Panc1 (cell line): ENCODE results near the gene THEM5. TPM values are rescaled to one million over a fixed set of nuclear protein-coding genes. Genes with fewer than 3 reads are reported as not detected.

Experiments used
- ATAC-seq: fragments of 200-7000 bp; cut with Tn5 transposase; 2 replicates; pipeline ENCODE4 v1.9.1; 2020; ENCODE audit warnings: mild to moderate bottlenecking, moderate library complexity
- BruUV-seq: library from RNA; stranded (reverse); fragments of 400-500 nt; replicated peaks from 2 replicates; lab custom pipeline; 2021; lab: Mats Ljungman, UMichigan
- CTCF ChIA-PET: fragments of 300-600 bp; sonication (Branson Sonifier 250); formaldehyde crosslinking; loops from one replicate; lab custom pipeline; 2022; ENCODE audit warnings: antibody characterized with exemption; lab: Charles Lee
- POLR2A ChIA-PET: fragments of 300-600 bp; sonication (Branson Sonifier 250); formaldehyde crosslinking; loops from one replicate; lab custom pipeline; 2022; ENCODE audit warnings: antibody characterized with exemption; lab: Charles Lee
- DNase-seq: peaks from one replicate; pipeline ENCODE4 v3.0.0-alpha.2; 2010; ENCODE audit warnings: low read depth, low spot score
- H3K27ac ChIP-seq: 2 replicates; pipeline ENCODE4 v1.5.1; 2011; ENCODE audit warnings: mild to moderate bottlenecking, low read length, inconsistent platforms
- H3K27me3 ChIP-seq: fragments of 200-500 bp; sonication (Bioruptor generic); 2 replicates; pipeline ENCODE4 v1.6.0; 2014; ENCODE audit warnings: low read length, inconsistent platforms; ENCODE audit not compliant: control insufficient read depth, insufficient read depth
- H3K36me3 ChIP-seq: fragments of 200-500 bp; sonication (Bioruptor generic); 2 replicates; pipeline ENCODE4 v1.5.1; 2014; ENCODE audit warnings: inconsistent platforms, mild to moderate bottlenecking, low read length, moderate library complexity; ENCODE audit not compliant: control insufficient read depth, insufficient read depth
- H3K4me1 ChIP-seq: 2 replicates; pipeline ENCODE4 v1.5.1; 2011; ENCODE audit warnings: inconsistent platforms, mild to moderate bottlenecking, low read length, moderate library complexity; ENCODE audit not compliant: control insufficient read depth, insufficient read depth
- H3K4me3 ChIP-seq, 2 experiments: 2 replicates each; pipeline ENCODE4 v1.5.1; 2011 to 2012; ENCODE audit warnings: low read depth in 2 of 2, low read length in 2 of 2, mild to moderate bottlenecking in 2 of 2, inconsistent platforms in 1 of 2, moderate library complexity in 1 of 2
- H3K9me3 ChIP-seq: fragments of 200-500 bp; sonication (Bioruptor generic); 2 replicates; pipeline ENCODE4 v1.5.1; 2014; ENCODE audit warnings: low read depth, mild to moderate bottlenecking, inconsistent platforms, low read length, moderate library complexity; ENCODE audit not compliant: control insufficient read depth, insufficient read depth
- CTCF ChIP-seq: fragments of 450-650 bp; IDR thresholded peaks from 2 replicates; pipeline ENCODE4 v1.5.1; 2017; ENCODE audit warnings: mild to moderate bottlenecking
- POLR2AphosphoS5 ChIP-seq: IDR thresholded peaks from 2 replicates; pipeline ENCODE4 v1.6.1; 2012; ENCODE audit warnings: mild to moderate bottlenecking, low read depth, low read length, moderate library complexity
- REST ChIP-seq, 2 experiments: IDR thresholded peaks; 2 replicates each; pipeline ENCODE4 v1.6.1; 2011 to 2012; ENCODE audit warnings: low read depth in 2 of 2, control low read depth in 1 of 2, low read length in 1 of 2, mild to moderate bottlenecking in 1 of 2, moderate library complexity in 1 of 2; ENCODE audit not compliant: insufficient read depth in 1 of 2
- SIN3A ChIP-seq: IDR thresholded peaks from 2 replicates; pipeline ENCODE4 v1.6.1; 2012; ENCODE audit warnings: low read depth, mild to moderate bottlenecking, low read length, moderate library complexity, borderline replicate concordance; ENCODE audit not compliant: insufficient read depth
- TCF7L2 ChIP-seq: IDR thresholded peaks from 2 replicates; pipeline ENCODE4 v1.6.1; 2011; ENCODE audit warnings: mild to moderate bottlenecking, low read depth, low read length, inconsistent platforms
- in situ Hi-C: cut with HindIII; loops from 2 replicates; pipeline ENCODE4 v1.10.0; 2016; ENCODE audit warnings: low sequenced_read_pairs, low pct_unique_long_range_greater_than_20kb
- intact Hi-C: fragments of 100-400 bp; cut with micrococcal nuclease; formaldehyde crosslinking; loops from one replicate; pipeline ENCODE4 v1.10.0; 2022; ENCODE audit not compliant: unreplicated experiment
- total RNA-seq: library from RNA; stranded (reverse); gene quantifications from one replicate; pipeline ENCODE4 v1.2.1, GENCODE V29; 2021; ENCODE audit not compliant: unreplicated experiment

THEM5 gene
- total RNA-seq, 1 experiment from 2014 or later: not detected

DNA sequence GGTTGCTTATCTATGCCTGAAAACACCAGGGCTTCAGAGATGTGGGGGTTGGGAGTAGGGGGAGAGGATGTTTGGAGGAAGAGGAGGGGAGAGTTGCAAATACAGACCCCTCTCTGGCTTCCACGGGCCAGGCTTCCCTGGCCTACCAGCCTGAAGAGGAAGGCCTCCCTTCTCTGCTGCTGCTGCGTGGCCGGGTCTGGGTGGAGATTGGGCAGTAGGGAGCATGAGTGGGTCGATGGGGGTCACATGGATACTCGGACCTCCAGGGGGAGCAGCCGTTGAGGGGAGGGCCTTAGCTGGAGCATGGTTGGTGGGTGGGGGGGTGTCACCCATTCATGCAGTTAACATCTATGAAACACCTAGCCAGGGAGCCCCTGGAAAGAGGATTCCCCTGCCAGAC is 23.5 kb downstream of the THEM5 start:
- no TSS peak for BruUV-seq
- CTCF ChIA-PET: interaction anchor here (0.6 kb wide), 1 partner anchor 40 kb away, joined by 3 read pairs; no protein-coding TSS in a partner anchor
- POLR2A ChIA-PET: no interaction called here
- H3K27me3 ChIP-seq: no peaks in the 10 kb centered on the region
- in situ Hi-C loops: no loop called here
- no peak for DNase-seq
- no peaks in the 10 kb centered on the region for H3K36me3 ChIP-seq
- ATAC-seq: no peak
- no peaks in the 10 kb centered on the region for H3K9me3 ChIP-seq
- H3K27ac ChIP-seq: no peak overlapping the region
- intact Hi-C loops: loop anchor here (10.0 kb wide), 3 partner anchors 135 to 385 kb away; no protein-coding TSS in a partner anchor
- TF ChIP-seq CTCF: no peak
- TF ChIP-seq TCF7L2: no peak
- no peak for TF ChIP-seq REST (IDR thresholded peaks at IDR 0.05; ENCODE audit: insufficient read depth in 1 of 2, low read depth in 2 of 2, low read length in 1 of 2)
- no peak for TF ChIP-seq SIN3A
- no peak for TF ChIP-seq POLR2AphosphoS5
- no peak overlapping the region for H3K4me3 ChIP-seq
- peaks cover 10% of the 10 kb centered on the region; the same call in 1 of the 2 replicates for H3K4me1 ChIP-seq

GRCh38 chr1:151829352-151830046 is 24.0 kb downstream of the THEM5 start:
- ChIA-PET CTCF (no interaction called here), POLR2A (no interaction called here)
- DNase-seq: no peak
- Histone ChIP-seq H3K9me3 (no peaks in the 10 kb centered on the region), H3K4me3 (no peak overlapping the region), H3K4me1 (peaks cover 10% of the 10 kb centered on the region; the same call in 1 of the 2 replicates), H3K27me3 (no peaks in the 10 kb centered on the region), H3K27ac (no peak overlapping the region), H3K36me3 (no peaks in the 10 kb centered on the region)
- intact Hi-C loops: loop anchor here (10.0 kb wide), 3 partner anchors 135 to 385 kb away; no protein-coding TSS in a partner anchor
- TF ChIP-seq REST (IDR thresholded peaks at IDR 0.05; ENCODE audit: insufficient read depth in 1 of 2, low read depth in 2 of 2, low read length in 1 of 2): no peak
- no peak for TF ChIP-seq TCF7L2
- no peak for TF ChIP-seq CTCF
- TF ChIP-seq SIN3A: no peak
- TF ChIP-seq POLR2AphosphoS5: no peak
- ATAC-seq: no peak
- in situ Hi-C loops: no loop called here
- no TSS peak for BruUV-seq
